Keratinocyte (primary cell): ENCODE data around the gene GAN. TPM values are rescaled to one million over a fixed set of nuclear protein-coding genes. Genes with fewer than 3 reads are reported as not detected.

Experiments used
- DNase-seq: peaks from one replicate; pipeline ENCODE4 v3.0.0-alpha.2; 2011; ENCODE audit warnings: low read depth, missing footprints, low spot score
- FAIRE-seq: peaks from 2 replicates; lab custom pipeline; 2011; peaks lifted over from hg19 to GRCh38; lab: Jason Lieb, UNC
- H2AFZ ChIP-seq: 2 replicates; pipeline ENCODE4 v1.6.0; 2012; ENCODE audit warnings: low read length, control low read depth, inconsistent platforms; ENCODE audit not compliant: control insufficient read depth
- H3K27ac ChIP-seq: 2 replicates; pipeline ENCODE4 v1.5.1; 2011; ENCODE audit warnings: low read length; ENCODE audit not compliant: control insufficient read depth, insufficient read depth
- H3K27me3 ChIP-seq: 3 replicates; pipeline ENCODE4 v1.6.0; 2011; ENCODE audit warnings: low read length; ENCODE audit not compliant: control insufficient read depth, insufficient read depth; ENCODE audit errors: extremely low read depth
- H3K36me3 ChIP-seq, 2 experiments: 2 replicates in 1 of 2; 3 replicates in 1 of 2; pipeline ENCODE4 v1.5.1; 2011; ENCODE audit warnings: low read length in 2 of 2, mild to moderate bottlenecking in 1 of 2; ENCODE audit not compliant: control insufficient read depth in 2 of 2, insufficient read depth in 2 of 2; ENCODE audit errors: extremely low read depth in 1 of 2
- H3K4me1 ChIP-seq: 3 replicates; pipeline ENCODE4 v1.5.1; 2011; ENCODE audit warnings: low read length; ENCODE audit not compliant: control insufficient read depth, insufficient read depth; ENCODE audit errors: extremely low read depth
- H3K4me2 ChIP-seq: 3 replicates; pipeline ENCODE4 v1.6.0; 2011; ENCODE audit warnings: low read depth, low read length; ENCODE audit not compliant: control insufficient read depth, insufficient read depth; ENCODE audit errors: extremely low read depth
- H3K4me3 ChIP-seq, 3 experiments: fragments of 200-600 bp in 1 of 3; sonication (generic) in 1 of 3; 2 replicates in 2 of 3; 3 replicates in 1 of 3; pipeline ENCODE4 v1.5.1; 2011 to 2016; ENCODE audit warnings: low read length in 3 of 3, mild to moderate bottlenecking in 3 of 3, control low read depth in 2 of 3, inconsistent platforms in 1 of 3, low read depth in 1 of 3, mixed read lengths in 1 of 3, mixed run types in 1 of 3, moderate library complexity in 1 of 3; ENCODE audit not compliant: control insufficient read depth in 2 of 3, insufficient read depth in 2 of 3; ENCODE audit errors: extremely low read depth in 1 of 3
- H3K79me2 ChIP-seq: 2 replicates; pipeline ENCODE4 v1.6.0; 2012; ENCODE audit warnings: low read length; ENCODE audit not compliant: control insufficient read depth, insufficient read depth
- H3K9ac ChIP-seq: 3 replicates; pipeline ENCODE4 v1.6.0; 2011; ENCODE audit warnings: low read length; ENCODE audit not compliant: control insufficient read depth, insufficient read depth; ENCODE audit errors: extremely low read depth
- H3K9me1 ChIP-seq: 3 replicates; pipeline ENCODE4 v1.6.0; 2011; ENCODE audit warnings: low read length; ENCODE audit not compliant: control insufficient read depth, insufficient read depth; ENCODE audit errors: extremely low read depth
- H3K9me3 ChIP-seq: 2 replicates; pipeline ENCODE4 v1.5.1; 2012; ENCODE audit warnings: low read depth, low read length; ENCODE audit not compliant: control insufficient read depth
- H4K20me1 ChIP-seq: 3 replicates; pipeline ENCODE4 v1.6.0; 2011; ENCODE audit warnings: low read length; ENCODE audit not compliant: control insufficient read depth, insufficient read depth; ENCODE audit errors: extremely low read depth
- CTCF ChIP-seq, 3 experiments: IDR thresholded peaks in 1 of 3; conservative IDR thresholded peaks in 1 of 3; optimal IDR thresholded peaks in 1 of 3; 2 replicates in 2 of 3; 3 replicates in 1 of 3; pipeline versions ENCODE3 to v1.5.1; 2011; ENCODE audit warnings: low read length in 3 of 3, mild to moderate bottlenecking in 3 of 3, moderate library complexity in 2 of 3, control low read depth in 1 of 3, inconsistent platforms in 1 of 3; ENCODE audit not compliant: insufficient read depth in 2 of 3; ENCODE audit errors: extremely low read depth in 1 of 3
- EZH2 ChIP-seq: IDR thresholded peaks from one replicate; pipeline ENCODE4 v1.6.1; 2012; ENCODE audit warnings: inconsistent platforms, mild to moderate bottlenecking, low read length, moderate library complexity
- dilution Hi-C: fragments of 300-500 bp; cut with MboI; formaldehyde crosslinking; loops from one replicate; pipeline ENCODE4 v1.7.0; 2020; ENCODE audit warnings: low sequenced_read_pairs; ENCODE audit not compliant: extremely low pct_ligation_motif_present
- polyA plus RNA-seq, 5 experiments: library from polyadenylated mRNA; depleted of rRNA in 3 of 5; stranded (reverse) in 3 of 5; stranded (forward) in 1 of 5; unstranded in 1 of 5; fragments of >200 nt; gene quantifications; 1 replicate in 1 of 5; 2 replicates in 3 of 5; 3 replicates in 1 of 5; pipeline versions ENCODE4 v1.2.1 to v1.2.3, GENCODE V29; 2011 to 2012; ENCODE audit warnings: missing spikeins in 2 of 5, low read depth in 1 of 5, low replicate concordance in 1 of 5

The GAN gene
- polyA plus RNA-seq, 1 donor (not counting 4 experiments of a cell fraction or from before 2014, with no cell fraction given) = 6.5 TPM

DNA sequence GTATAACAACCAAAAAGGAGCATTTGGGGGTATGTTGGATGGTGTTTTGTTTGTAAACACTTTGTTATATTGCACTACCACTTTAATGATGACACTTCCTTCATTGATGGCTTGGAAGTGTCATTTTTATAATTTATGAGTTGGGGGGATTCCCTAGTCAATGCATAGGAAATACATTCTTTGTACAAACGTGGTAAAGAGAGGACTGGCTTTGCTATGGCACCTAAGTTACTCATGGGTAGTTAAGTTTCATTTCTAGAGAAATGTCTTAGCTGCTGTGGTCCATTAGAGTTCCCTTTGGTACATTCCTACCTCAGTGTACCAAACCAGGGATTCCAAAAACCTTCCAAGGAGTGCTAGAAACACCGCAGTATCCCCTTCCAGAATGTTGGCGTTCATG is 66.2 kb downstream of the GAN start:
- FAIRE-seq (no peak), DNase-seq (no peak)
- no peak overlapping the region for H2AFZ ChIP-seq
- no peak overlapping the region for H3K9ac ChIP-seq
- H3K4me2 ChIP-seq = no peak overlapping the region
- H4K20me1 ChIP-seq = no peaks in the 10 kb centered on the region
- dilution Hi-C loops = no loop called here
- peaks cover 15% of the 10 kb centered on the region for H3K4me1 ChIP-seq
- no peak for TF ChIP-seq EZH2
- TF ChIP-seq CTCF (optimal IDR thresholded peaks at IDR 0.05 in 1 of 3, IDR thresholded peaks at IDR 0.05 in 1 of 3, conservative IDR thresholded peaks at IDR 0.05 in 1 of 3; ENCODE audit: extremely low read depth in 1 of 3, insufficient read depth in 2 of 3, low read length in 3 of 3) = no peak
- H3K36me3 ChIP-seq = peaks cover 6 to 11% of the 10 kb centered on the region in 2 experiments
- H3K79me2 ChIP-seq = no peaks in the 10 kb centered on the region
- no peaks in the 10 kb centered on the region for H3K27me3 ChIP-seq
- no peak overlapping the region for H3K27ac ChIP-seq
- no peak overlapping the region for H3K4me3 ChIP-seq
- no peaks in the 10 kb centered on the region for H3K9me3 ChIP-seq
- H3K9me1 ChIP-seq = no peaks in the 10 kb centered on the region

GRCh38 chr16:81384006-81384405 is 69.2 kb downstream of the GAN start:
- Histone ChIP-seq H3K4me3 (no peak overlapping the region), H4K20me1 (no peaks in the 10 kb centered on the region), H3K27ac (no peak overlapping the region), H3K9me3 (no peaks in the 10 kb centered on the region), H3K79me2 (no peaks in the 10 kb centered on the region), H3K4me1 (no peaks in the 10 kb centered on the region), H3K9me1 (no peaks in the 10 kb centered on the region), H3K9ac (no peak overlapping the region), H3K36me3 (peaks cover 3 to 13% of the 10 kb centered on the region in 2 experiments), H3K27me3 (no peaks in the 10 kb centered on the region), H2AFZ (no peak overlapping the region), H3K4me2 (no peak overlapping the region)
- TF ChIP-seq CTCF (optimal IDR thresholded peaks at IDR 0.05 in 1 of 3, IDR thresholded peaks at IDR 0.05 in 1 of 3, conservative IDR thresholded peaks at IDR 0.05 in 1 of 3; ENCODE audit: extremely low read depth in 1 of 3, insufficient read depth in 2 of 3, low read length in 3 of 3) (no peak), EZH2 (no peak)
- FAIRE-seq = no peak
- dilution Hi-C loops = no loop called here
- no peak for DNase-seq
